B cell (primary cell): ENCODE data around the gene CCDC171. TPM values are rescaled to one million over a fixed set of nuclear protein-coding genes. Genes with fewer than 3 reads are reported as not detected.

ENCODE experiments used
- ATAC-seq: fragments of 200-7000 bp; cut with Tn5 transposase; one replicate; pipeline ENCODE4 v1.10.0; 2021; ENCODE audit warnings: low read depth, mild to moderate bottlenecking, moderate number of reproducible peaks, moderate library complexity
- CTCF ChIA-PET: fragments of 350-600 bp; sonication (Branson Sonifier 250); formaldehyde crosslinking; loops from one replicate; lab custom pipeline; 2021; ENCODE audit warnings: antibody characterized with exemption, inconsistent platforms; lab: Charles Lee
- POLR2A ChIA-PET: fragments of 350-600 bp; sonication (Branson Sonifier 250); formaldehyde crosslinking; loops from one replicate; lab custom pipeline; 2021; ENCODE audit warnings: antibody characterized with exemption; lab: Charles Lee
- DNase-seq: peaks from one replicate; pipeline ENCODE4 v3.0.0; 2013
- H2AFZ ChIP-seq: 2 replicates; pipeline ENCODE4 v1.6.1; 2012; ENCODE audit warnings: mild to moderate bottlenecking, low read depth, low read length; ENCODE audit not compliant: insufficient read depth, poor library complexity, severe bottlenecking
- H3K27ac ChIP-seq, 2 donors: 1 replicate in 1 of 2; 2 replicates in 1 of 2; pipeline ENCODE4 v1.5.1; 2012 to 2013; ENCODE audit warnings: low read length in 2 of 2, mild to moderate bottlenecking in 2 of 2, moderate library complexity in 1 of 2
- H3K27me3 ChIP-seq, 4 experiments: fragments of 200-600 bp in 1 of 4; sonication (generic) in 1 of 4; replicated peaks in 1 of 4; 1 replicate in 2 of 4; 2 replicates in 2 of 4; pipeline versions ENCODE4 v1.6.1 to v1.7.0; 2013 to 2016; ENCODE audit warnings: low read length in 3 of 4, mild to moderate bottlenecking in 2 of 4, mixed read lengths in 1 of 4, moderate library complexity in 1 of 4; ENCODE audit not compliant: insufficient read depth in 4 of 4, control insufficient read depth in 3 of 4; ENCODE audit errors: control extremely low read depth in 1 of 4
- H3K36me3 ChIP-seq, 2 experiments: replicated peaks in 1 of 2; 1 replicate in 1 of 2; 2 replicates in 1 of 2; pipeline versions ENCODE4 v1.6.1 to v1.7.1; 2013; ENCODE audit warnings: low read length in 1 of 2; ENCODE audit not compliant: insufficient read depth in 2 of 2, control insufficient read depth in 1 of 2; ENCODE audit errors: control extremely low read depth in 1 of 2, extremely low read depth in 1 of 2
- H3K4me1 ChIP-seq, 2 donors: fragments of 200-600 bp in 1 of 2; sonication (generic) in 1 of 2; 1 replicate in 1 of 2; 2 replicates in 1 of 2; pipeline versions ENCODE4 v1.5.1 to v1.6.1; 2013 to 2017; ENCODE audit warnings: low read length in 2 of 2; ENCODE audit not compliant: control insufficient read depth in 2 of 2, insufficient read depth in 2 of 2
- H3K4me2 ChIP-seq: replicated peaks from 2 replicates; pipeline ENCODE3; 2012; ENCODE audit warnings: mild to moderate bottlenecking, low read depth, low read length; ENCODE audit not compliant: poor library complexity, severe bottlenecking
- H3K4me3 ChIP-seq, 5 experiments: fragments of 200-600 bp in 1 of 5; sonication (generic) in 1 of 5; 1 replicate in 3 of 5; 2 replicates in 2 of 5; pipeline versions ENCODE4 v1.5.1 to v1.7.0; 2011 to 2016; ENCODE audit warnings: low read length in 4 of 5, mild to moderate bottlenecking in 4 of 5, low read depth in 2 of 5, control low read depth in 1 of 5, moderate library complexity in 1 of 5; ENCODE audit not compliant: insufficient read depth in 1 of 5; ENCODE audit errors: control extremely low read depth in 1 of 5, extremely low read depth in 1 of 5
- H3K79me2 ChIP-seq: fragments of 200-600 bp; sonication (generic); one replicate; pipeline ENCODE4 v1.6.0; 2016; ENCODE audit warnings: low read length; ENCODE audit not compliant: control insufficient read depth, insufficient read depth
- H3K9ac ChIP-seq: fragments of 200-600 bp; sonication (generic); 2 replicates; pipeline ENCODE4 v1.6.1; 2017; ENCODE audit warnings: mild to moderate bottlenecking, low read length, moderate library complexity
- H3K9me3 ChIP-seq, 3 donors: one replicate each; pipeline versions ENCODE4 v1.6.1 to v1.7.1; 2013; ENCODE audit warnings: low read length in 2 of 3; ENCODE audit not compliant: control insufficient read depth in 2 of 3, insufficient read depth in 1 of 3; ENCODE audit errors: control extremely low read depth in 1 of 3
- H4K20me1 ChIP-seq: 2 replicates; pipeline ENCODE4 v1.6.0; 2012; ENCODE audit warnings: mild to moderate bottlenecking, low read length; ENCODE audit not compliant: insufficient read depth, control insufficient read depth, poor library complexity, severe bottlenecking
- H3K27ac Mint-ChIP-seq: one replicate; pipeline ENCODE4 v1.8.0; 2021; ENCODE audit warnings: mixed read lengths
- H3K27me3 Mint-ChIP-seq: one replicate; pipeline ENCODE4 v1.8.0; 2021; ENCODE audit warnings: mixed read lengths
- H3K4me1 Mint-ChIP-seq: one replicate; pipeline ENCODE4 v1.8.0; 2021; ENCODE audit warnings: mixed read lengths
- H3K4me3 Mint-ChIP-seq: one replicate; pipeline ENCODE4 v1.8.0; 2021; ENCODE audit warnings: mixed read lengths
- H3K9me3 Mint-ChIP-seq: one replicate; pipeline ENCODE4 v1.8.0; 2022; ENCODE audit warnings: mixed read lengths; ENCODE audit not compliant: insufficient read depth
- CTCF ChIP-seq: fragments of 200-600 bp; IDR thresholded peaks from one replicate; pipeline ENCODE4 v1.8.0; 2022; ENCODE audit warnings: antibody characterized with exemption, mild to moderate bottlenecking
- EZH2 ChIP-seq: IDR thresholded peaks from 2 replicates; pipeline ENCODE4 v1.6.1; 2012; ENCODE audit warnings: borderline replicate concordance, low read depth, mild to moderate bottlenecking, moderate library complexity, low read length; ENCODE audit not compliant: insufficient read depth, poor library complexity, severe bottlenecking
- WGBS: methylation state at CpG from one replicate; pipeline ENCODE4 v1.1.5; 2013; ENCODE audit warnings: missing lambda C conversion rate; ENCODE audit not compliant: insufficient coverage; 5-methylcytosine and 5-hydroxymethylcytosine counted together
- intact Hi-C: fragments of 100-400 bp; cut with micrococcal nuclease; formaldehyde crosslinking; loops from one replicate; pipeline ENCODE4 v1.10.0; 2022
- polyA plus RNA-seq: library from polyadenylated mRNA; depleted of rRNA; stranded (reverse); fragments of >200 nt; gene quantifications from 2 replicates; pipeline ENCODE4 v1.2.3, GENCODE V29; 2012
- total RNA-seq, 2 donors: library from RNA; stranded (reverse); fragments of 120-200 nt in 1 of 2; gene quantifications; 1 replicate in 1 of 2; 2 replicates in 1 of 2; pipeline versions ENCODE4 v1.2.3 to v1.2.4, GENCODE V29; 2013 to 2022

CCDC171 gene
- total and polyA plus RNA-seq, 2 donors (not counting 1 experiment from before 2014, with no cell fraction given): 0.22 to 6.3 TPM

- POLR2A ChIA-PET: no interaction called here
- H3K4me1 ChIP-seq: no peaks in the 10 kb centered on the region
- CTCF ChIA-PET: no interaction called here
- no peaks in the 10 kb centered on the region for H3K79me2 ChIP-seq
- no peaks in the 10 kb centered on the region for H4K20me1 ChIP-seq
- intact Hi-C loops: no loop called here
- ATAC-seq (no peak), DNase-seq (no peak)
- no peak overlapping the region for H3K4me3 ChIP-seq
- H3K27me3 Mint-ChIP-seq: no peaks in the 10 kb centered on the region
- TF ChIP-seq EZH2: no peak
- no peak for TF ChIP-seq CTCF
- H3K27me3 ChIP-seq: no peaks in the 10 kb centered on the region
- H3K4me3 Mint-ChIP-seq: no peak overlapping the region
- H3K27ac Mint-ChIP-seq: no peak overlapping the region
- peaks cover 0 to 4% (median 0%) of the 10 kb centered on the region in 3 donors for H3K9me3 ChIP-seq
- H3K9me3 Mint-ChIP-seq: no peaks in the 10 kb centered on the region
- no peak overlapping the region for H3K4me2 ChIP-seq
- 99% methylated on average over 6 of the region's 6 CpGs for WGBS
- H3K4me1 Mint-ChIP-seq: no peaks in the 10 kb centered on the region
- no peak overlapping the region for H2AFZ ChIP-seq
- H3K9ac ChIP-seq: no peak overlapping the region
- H3K27ac ChIP-seq: no peak overlapping the region
- H3K36me3 ChIP-seq: no peaks in the 10 kb centered on the region
Observed at GRCh38 chr9:15578714-15579113, 25.9 kb downstream of the CCDC171 start.

- Histone ChIP-seq H3K27ac (no peak overlapping the region), H4K20me1 (no peaks in the 10 kb centered on the region), H3K9ac (no peak overlapping the region), H3K4me3 (no peak overlapping the region), H3K27me3 (no peaks in the 10 kb centered on the region), H3K4me1 (no peaks in the 10 kb centered on the region), H2AFZ (no peak overlapping the region), H3K9me3 (peaks cover 0 to 4% (median 0%) of the 10 kb centered on the region in 3 donors), H3K4me2 (no peak overlapping the region), H3K79me2 (no peaks in the 10 kb centered on the region), H3K36me3 (no peaks in the 10 kb centered on the region)
- Mint-ChIP-seq H3K9me3 (no peaks in the 10 kb centered on the region), H3K27ac (no peak overlapping the region), H3K4me3 (no peak overlapping the region), H3K27me3 (no peaks in the 10 kb centered on the region), H3K4me1 (no peaks in the 10 kb centered on the region)
- ChIA-PET CTCF (no interaction called here), POLR2A (no interaction called here)
- TF ChIP-seq EZH2: no peak
- no peak for TF ChIP-seq CTCF
- ATAC-seq: no peak
- 94% methylated on average over 2 of the region's 3 CpGs for WGBS
- intact Hi-C loops: no loop called here
- DNase-seq: no peak
Observed at GRCh38 chr9:15584379-15584778, 31.5 kb downstream of the CCDC171 start.
